SIG-M5 treated with dmso at 0.1 percent for 504 hours (cell line): Measurements from ENCODE around the gene ACACA.
"Not testable (repeated sequence)": the region's sequence is repeated elsewhere in the genome, so short reads cannot be mapped to it uniquely, and the experiment has no call there.

Source experiments
- DNase-seq: peaks from one replicate; lab custom pipeline; 2025; ENCODE audit not compliant: unreplicated experiment; lab: John Stamatoyannopoulos, UW

Gene ACACA

GRCh38 chr17:37356796-37357569 is 49.7 kb downstream of the ACACA start:
- not testable (repeated sequence) for DNase-seq

- not testable (repeated sequence) for DNase-seq
These were observed 59.7 kb downstream of the ACACA start for GRCh38 chr17:37346863-37347402.

- DNase-seq, result no peak
These were observed 62.1 kb downstream of the ACACA start for GRCh38 chr17:37344519-37344918.

GRCh38 chr17:37342589-37342988 is 64.0 kb downstream of the ACACA start:
- DNase-seq, result no peak

GRCh38 chr17:37340804-37341203 is 65.8 kb downstream of the ACACA start:
- no peak for DNase-seq

- DNase-seq, result no peak
These were observed 67.3 kb downstream of the ACACA start for GRCh38 chr17:37339321-37339720.

- no peak for DNase-seq
These were observed 67.8 kb downstream of the ACACA start for GRCh38 chr17:37338847-37339246.

GRCh38 chr17:37327341-37328090 is 79.1 kb downstream of the ACACA start:
- DNase-seq, result no peak

GRCh38 chr17:37322826-37323561 is 83.6 kb downstream of the ACACA start:
- no peak for DNase-seq

- no peak for DNase-seq
These were observed 84.5 kb downstream of the ACACA start for GRCh38 chr17:37322106-37322505.

- DNase-seq, result peak; percentile 69
These were observed 87.6 kb downstream of the ACACA start for GRCh38 chr17:37318931-37319594.

GRCh38 chr17:37317867-37318266 is 88.8 kb downstream of the ACACA start:
- DNase-seq, result peak; percentile 19

GRCh38 chr17:37315601-37316000 is 91.0 kb downstream of the ACACA start:
- no peak for DNase-seq

- DNase-seq, result no peak
These were observed 94.3 kb downstream of the ACACA start for GRCh38 chr17:37312137-37312923.

GRCh38 chr17:37310940-37311339 is 95.7 kb downstream of the ACACA start:
- peak; percentile 67 for DNase-seq

- DNase-seq, result no peak
These were observed 97.6 kb downstream of the ACACA start for GRCh38 chr17:37309051-37309450.

- no peak for DNase-seq
These were observed 101.2 kb downstream of the ACACA start for GRCh38 chr17:37305406-37305905.

- DNase-seq, result no peak
These were observed 105.3 kb downstream of the ACACA start for GRCh38 chr17:37301288-37301687.

GRCh38 chr17:37300683-37301082 is 106.0 kb downstream of the ACACA start:
- DNase-seq, result no peak
